IPS-15b (cell line): Measurements from ENCODE around the gene SUCLG1.

Source experiments
- H3K27me3 ChIP-seq: one replicate; pipeline ENCODE4 v1.6.1; 2013; ENCODE audit warnings: low read length; ENCODE audit not compliant: control insufficient read depth, insufficient read depth
- H3K36me3 ChIP-seq: one replicate; pipeline ENCODE4 v1.6.1; 2013; ENCODE audit warnings: low read length; ENCODE audit not compliant: control insufficient read depth, insufficient read depth
- H3K4me1 ChIP-seq: one replicate; pipeline ENCODE4 v1.6.1; 2013; ENCODE audit warnings: mild to moderate bottlenecking, low read length; ENCODE audit not compliant: control insufficient read depth, insufficient read depth
- H3K4me3 ChIP-seq: one replicate; pipeline ENCODE4 v1.5.1; 2013; ENCODE audit warnings: low read depth, low read length
- H3K9ac ChIP-seq: one replicate; pipeline ENCODE4 v1.6.1; 2013; ENCODE audit warnings: low read depth, mild to moderate bottlenecking, low read length
- H3K9me3 ChIP-seq: one replicate; pipeline ENCODE4 v1.6.1; 2013; ENCODE audit warnings: mild to moderate bottlenecking, low read length; ENCODE audit not compliant: control insufficient read depth, insufficient read depth

The SUCLG1 gene

GRCh38 chr2:84459944-84460429, 907 bp upstream of the SUCLG1 start:
- H3K9me3 ChIP-seq: no peaks in the 10 kb centered on the region
- H3K9ac ChIP-seq: no peak overlapping the region
- no peaks in the 10 kb centered on the region for H3K4me1 ChIP-seq
- H3K4me3 ChIP-seq: peak overlapping the region; percentile 92
- no peaks in the 10 kb centered on the region for H3K27me3 ChIP-seq
- no peaks in the 10 kb centered on the region for H3K36me3 ChIP-seq

DNA sequence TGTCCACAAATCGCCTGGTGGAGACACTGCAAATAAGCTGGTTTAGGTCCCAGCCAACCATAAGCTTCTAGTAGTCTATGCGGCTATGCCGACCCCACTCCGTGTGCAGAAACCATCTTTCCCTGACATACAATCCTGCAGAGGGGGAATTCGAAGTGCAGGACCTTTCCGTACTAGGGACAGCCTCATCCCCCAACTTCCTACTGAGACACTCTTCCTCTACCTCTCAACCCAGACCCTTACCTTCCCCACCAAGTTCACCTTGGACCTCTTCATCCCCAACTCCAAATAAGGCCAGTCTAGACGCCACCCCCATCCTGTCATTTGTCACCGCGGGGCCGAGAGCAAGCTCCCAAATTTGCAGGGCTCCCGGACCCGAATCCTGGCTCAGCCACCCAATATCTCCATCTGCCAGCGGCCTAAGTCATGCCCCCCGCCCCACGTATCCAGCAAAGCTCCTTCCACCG, 496 bp downstream of the SUCLG1 start:
- Histone ChIP-seq H3K9me3 (no peaks in the 10 kb centered on the region), H3K4me1 (no peaks in the 10 kb centered on the region), H3K36me3 (no peaks in the 10 kb centered on the region), H3K4me3 (peak overlapping the region; percentile 92), H3K9ac (peak overlapping the region; percentile 56), H3K27me3 (no peaks in the 10 kb centered on the region)

- Histone ChIP-seq H3K9me3 (no peaks in the 10 kb centered on the region), H3K4me1 (no peaks in the 10 kb centered on the region), H3K9ac (no peak overlapping the region), H3K36me3 (no peaks in the 10 kb centered on the region), H3K27me3 (no peaks in the 10 kb centered on the region), H3K4me3 (no peak overlapping the region)
Measured at GRCh38 chr2:84457686-84458085, 1.4 kb downstream of the SUCLG1 start.

DNA sequence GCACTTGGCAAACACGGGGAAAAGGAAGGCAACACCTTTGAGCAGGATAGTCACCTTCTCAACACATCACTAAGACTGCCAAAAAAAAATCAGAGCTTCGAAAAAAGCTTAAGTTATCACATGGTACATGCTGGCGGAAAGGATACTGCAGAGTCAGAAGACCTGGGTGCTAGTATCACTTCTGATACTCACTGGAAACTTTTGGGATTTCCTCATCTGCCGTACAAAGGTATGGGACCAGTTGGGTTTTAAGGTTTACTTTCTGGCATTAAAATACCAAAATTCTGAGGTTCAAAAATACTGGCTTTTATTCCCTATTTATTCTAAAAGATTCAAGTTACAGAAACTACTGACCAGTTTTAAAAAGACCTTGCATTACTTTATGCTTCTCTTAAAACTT, 2.9 kb downstream of the SUCLG1 start:
- H3K9ac ChIP-seq: no peak overlapping the region
- no peak overlapping the region for H3K4me3 ChIP-seq
- no peaks in the 10 kb centered on the region for H3K9me3 ChIP-seq
- H3K27me3 ChIP-seq: no peaks in the 10 kb centered on the region
- H3K4me1 ChIP-seq: no peaks in the 10 kb centered on the region
- no peaks in the 10 kb centered on the region for H3K36me3 ChIP-seq

- Histone ChIP-seq H3K9ac (no peak overlapping the region), H3K9me3 (no peaks in the 10 kb centered on the region), H3K4me1 (no peaks in the 10 kb centered on the region), H3K27me3 (no peaks in the 10 kb centered on the region), H3K4me3 (no peak overlapping the region), H3K36me3 (no peaks in the 10 kb centered on the region)
Measured at GRCh38 chr2:84454581-84454980, 4.5 kb downstream of the SUCLG1 start.

DNA sequence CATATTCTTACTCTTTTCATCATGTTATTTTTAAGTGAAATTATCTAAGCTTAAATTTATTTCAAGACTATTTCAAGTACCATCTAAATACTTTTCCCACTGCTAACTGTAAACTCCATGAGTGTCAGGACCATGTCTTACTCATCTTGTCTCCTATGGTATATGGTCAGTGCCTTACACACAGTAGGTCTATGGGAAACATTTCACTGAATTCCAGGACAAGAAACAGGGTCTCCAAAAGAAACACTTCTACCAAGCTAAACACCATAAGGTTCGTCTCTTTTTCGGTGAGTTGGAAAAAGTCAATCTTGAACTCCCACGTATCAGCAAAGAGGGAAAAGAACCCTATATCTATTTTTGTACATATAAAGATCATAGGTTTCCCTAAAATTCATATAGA, 6.5 kb downstream of the SUCLG1 start:
- Histone ChIP-seq H3K36me3 (no peaks in the 10 kb centered on the region), H3K9me3 (no peaks in the 10 kb centered on the region), H3K4me1 (no peaks in the 10 kb centered on the region), H3K4me3 (no peak overlapping the region), H3K9ac (no peak overlapping the region), H3K27me3 (no peaks in the 10 kb centered on the region)

GRCh38 chr2:84451579-84451978, 7.5 kb downstream of the SUCLG1 start:
- no peaks in the 10 kb centered on the region for H3K36me3 ChIP-seq
- H3K4me1 ChIP-seq: no peaks in the 10 kb centered on the region
- H3K9me3 ChIP-seq: no peaks in the 10 kb centered on the region
- H3K9ac ChIP-seq: no peak overlapping the region
- no peak overlapping the region for H3K4me3 ChIP-seq
- H3K27me3 ChIP-seq: no peaks in the 10 kb centered on the region

DNA sequence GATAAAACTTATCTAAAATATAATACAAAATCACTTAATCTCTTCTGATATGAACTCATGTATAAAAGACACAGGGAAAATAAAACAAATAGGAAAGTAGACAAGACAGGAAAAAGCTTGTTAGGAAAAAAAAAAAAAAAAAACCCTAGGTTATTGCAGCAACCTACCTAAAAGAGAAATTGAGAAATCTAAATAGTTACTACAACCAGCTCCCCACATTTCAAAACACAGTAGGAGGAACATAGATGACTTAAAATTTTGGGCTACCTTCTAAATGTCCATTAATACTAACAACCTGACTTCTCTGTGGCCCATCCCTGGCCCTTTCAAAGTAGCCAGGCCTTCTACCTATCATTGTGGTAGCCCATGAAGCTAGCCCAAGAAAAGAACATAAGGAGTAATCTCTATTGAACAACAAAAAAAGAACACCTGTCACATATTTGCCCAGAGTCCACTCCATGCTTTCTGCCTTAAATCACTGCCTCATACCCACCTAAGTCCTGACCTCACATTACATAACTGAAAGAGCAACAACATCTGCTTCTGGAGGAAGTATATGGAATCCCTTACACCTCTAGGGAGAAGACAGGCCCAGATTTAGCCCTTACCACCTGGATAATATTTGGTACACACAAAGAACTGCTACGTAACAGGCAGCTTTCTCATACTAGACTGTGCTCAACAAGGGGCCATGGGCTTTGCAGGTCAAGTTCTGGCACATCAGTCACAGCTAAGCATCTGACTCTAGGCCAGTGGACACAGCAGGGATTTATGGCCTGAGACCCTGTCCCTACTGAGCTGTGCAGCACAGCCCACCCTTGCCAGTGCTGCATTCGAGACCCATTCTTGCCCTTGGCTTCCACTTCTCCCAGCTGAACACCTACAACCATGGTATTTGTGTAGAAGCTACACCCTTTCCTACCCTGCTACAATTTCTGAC, 8.5 kb downstream of the SUCLG1 start:
- H3K36me3 ChIP-seq: no peaks in the 10 kb centered on the region
- no peak overlapping the region for H3K4me3 ChIP-seq
- no peaks in the 10 kb centered on the region for H3K9me3 ChIP-seq
- no peaks in the 10 kb centered on the region for H3K27me3 ChIP-seq
- H3K4me1 ChIP-seq: no peaks in the 10 kb centered on the region
- H3K9ac ChIP-seq: no peak overlapping the region

DNA sequence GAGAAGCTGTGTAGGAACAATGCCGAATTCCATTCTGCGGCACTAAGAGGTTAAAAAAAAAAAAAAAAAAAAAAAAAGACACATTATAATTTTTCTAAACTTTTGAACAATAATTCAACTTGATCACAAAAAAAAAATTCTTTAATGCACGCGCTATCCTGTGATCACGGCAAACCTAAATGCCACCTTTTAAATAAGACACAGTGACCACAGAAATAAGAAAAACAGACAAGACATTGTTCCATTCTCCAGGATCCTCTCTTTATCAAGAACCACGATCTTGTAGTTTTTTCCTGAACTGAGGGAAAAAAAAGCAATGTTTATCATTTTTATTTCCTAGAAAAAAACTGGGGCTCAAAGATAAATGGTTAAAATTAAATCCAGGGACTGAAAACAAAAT, 9.4 kb downstream of the SUCLG1 start:
- no peaks in the 10 kb centered on the region for H3K36me3 ChIP-seq

DNA sequence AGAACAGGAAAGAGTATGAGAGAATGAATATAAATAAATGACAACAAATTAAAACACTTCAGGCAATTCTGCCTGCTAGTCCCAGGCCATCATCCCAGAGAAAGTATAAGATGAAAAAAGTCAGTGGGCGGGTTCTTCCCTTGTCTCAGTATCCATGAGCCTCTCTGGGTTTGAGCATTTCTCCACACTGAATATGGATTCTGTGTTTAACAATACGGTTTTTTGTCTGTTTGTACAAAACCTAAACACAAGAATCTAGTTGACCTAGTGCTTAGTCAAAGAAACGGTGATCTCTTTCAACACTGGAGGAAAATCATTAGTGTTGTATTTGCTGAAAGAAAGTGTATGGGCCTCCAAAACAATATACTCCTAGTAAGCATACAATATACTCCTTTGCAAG, 10.0 kb downstream of the SUCLG1 start:
- no peaks in the 10 kb centered on the region for H3K4me1 ChIP-seq
- no peaks in the 10 kb centered on the region for H3K27me3 ChIP-seq
- H3K9ac ChIP-seq: no peak overlapping the region
- no peaks in the 10 kb centered on the region for H3K9me3 ChIP-seq
- H3K4me3 ChIP-seq: no peak overlapping the region
- no peaks in the 10 kb centered on the region for H3K36me3 ChIP-seq

More for the DNA sequence above, 9.4 kb downstream of the SUCLG1 start:
- Histone ChIP-seq H3K9ac (no peak overlapping the region), H3K27me3 (no peaks in the 10 kb centered on the region), H3K4me1 (no peaks in the 10 kb centered on the region), H3K4me3 (no peak overlapping the region), H3K9me3 (no peaks in the 10 kb centered on the region)

GRCh38 chr2:84443477-84443876, 15.6 kb downstream of the SUCLG1 start:
- Histone ChIP-seq H3K9ac (no peak overlapping the region), H3K36me3 (peaks cover 9% of the 10 kb centered on the region), H3K27me3 (no peaks in the 10 kb centered on the region), H3K4me1 (no peaks in the 10 kb centered on the region), H3K4me3 (no peak overlapping the region), H3K9me3 (no peaks in the 10 kb centered on the region)

DNA sequence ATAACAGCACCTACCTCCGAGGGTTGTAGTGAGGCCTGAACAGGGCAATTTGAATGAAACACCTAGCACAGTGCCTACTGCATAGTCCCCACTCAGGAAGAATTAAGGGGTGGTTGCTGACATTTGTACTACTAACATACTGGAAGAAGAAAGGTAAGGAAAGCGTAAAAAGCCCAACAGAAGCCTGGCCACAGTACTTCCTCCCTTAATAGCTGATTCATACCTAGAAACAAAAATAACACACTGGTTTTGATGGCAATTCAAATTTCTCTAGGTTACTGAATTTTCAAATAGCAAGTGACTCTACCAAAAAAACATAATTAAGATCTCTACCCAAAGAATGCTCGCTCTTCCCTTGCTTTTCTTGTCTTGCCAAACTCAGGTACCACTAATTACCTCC, 16.2 kb downstream of the SUCLG1 start:
- Histone ChIP-seq H3K36me3 (peaks cover 9% of the 10 kb centered on the region), H3K9ac (no peak overlapping the region)

More for the DNA sequence above, 16.2 kb downstream of the SUCLG1 start:
- H3K4me1 ChIP-seq: no peaks in the 10 kb centered on the region
- no peaks in the 10 kb centered on the region for H3K27me3 ChIP-seq
- H3K9me3 ChIP-seq: no peaks in the 10 kb centered on the region
- no peak overlapping the region for H3K4me3 ChIP-seq
